HG03139 (cell line): ENCODE results near the gene EPHA5.

Experiments
- ATAC-seq: cut with Tn5 transposase; IDR thresholded peaks from one replicate; pipeline ENCODE4 v1.9.1; 2021; ENCODE audit not compliant: unreplicated experiment

The EPHA5 gene

GRCh38 chr4:65635051-65635821 lies 35.1 kb downstream of the EPHA5 start:
- ATAC-seq: no peak

GRCh38 chr4:65624651-65625050 lies 45.6 kb downstream of the EPHA5 start:
- no peak for ATAC-seq

GRCh38 chr4:65623506-65623905 lies 46.8 kb downstream of the EPHA5 start:
- no peak for ATAC-seq

- no peak for ATAC-seq
These were observed 52.9 kb downstream of the EPHA5 start for GRCh38 chr4:65617416-65617815.

GRCh38 chr4:65604515-65604914 lies 65.8 kb downstream of the EPHA5 start:
- no peak for ATAC-seq

- no peak for ATAC-seq
These were observed 69.6 kb downstream of the EPHA5 start for GRCh38 chr4:65600656-65601055.

- ATAC-seq: no peak
These were observed 70.9 kb downstream of the EPHA5 start for GRCh38 chr4:65599340-65599739.

- ATAC-seq: no peak
These were observed 72.6 kb downstream of the EPHA5 start for GRCh38 chr4:65597697-65598096.

GRCh38 chr4:65592089-65592488 lies 78.2 kb downstream of the EPHA5 start:
- no peak for ATAC-seq

- ATAC-seq: no peak
These were observed 80.4 kb downstream of the EPHA5 start for GRCh38 chr4:65589921-65590320.

GRCh38 chr4:65589331-65589730 lies 81.0 kb downstream of the EPHA5 start:
- ATAC-seq: no peak

GRCh38 chr4:65580551-65580950 lies 89.7 kb downstream of the EPHA5 start:
- no peak for ATAC-seq

GRCh38 chr4:65566473-65566872 lies 103.8 kb downstream of the EPHA5 start:
- ATAC-seq: no peak

- no peak for ATAC-seq
These were observed 109.1 kb downstream of the EPHA5 start for GRCh38 chr4:65561164-65561563.

GRCh38 chr4:65559270-65559669 lies 111.0 kb downstream of the EPHA5 start:
- ATAC-seq: no peak

- ATAC-seq: no peak
These were observed 118.2 kb downstream of the EPHA5 start for GRCh38 chr4:65552057-65552456.

- ATAC-seq: no peak
These were observed 119.8 kb downstream of the EPHA5 start for GRCh38 chr4:65550500-65550899.

GRCh38 chr4:65546882-65547416 lies 123.3 kb downstream of the EPHA5 start:
- ATAC-seq: no peak

GRCh38 chr4:65538571-65538970 lies 131.7 kb downstream of the EPHA5 start:
- ATAC-seq: no peak

- no peak for ATAC-seq
These were observed 135.2 kb downstream of the EPHA5 start for GRCh38 chr4:65535113-65535512.

GRCh38 chr4:65521666-65522065 lies 148.6 kb downstream of the EPHA5 start:
- no peak for ATAC-seq

- ATAC-seq: no peak
These were observed 154.6 kb downstream of the EPHA5 start for GRCh38 chr4:65515646-65516045.

- no peak for ATAC-seq
These were observed 159.3 kb downstream of the EPHA5 start for GRCh38 chr4:65510976-65511375.
